Liver (tissue), 9 donors: ENCODE measurements around the gene KDM5C. TPM values are rescaled to one million over a fixed set of nuclear protein-coding genes. Genes with fewer than 3 reads are reported as not detected.

Source experiments
- DNase-seq: peaks from one replicate; pipeline ENCODE4 v3.0.0-alpha.2; 2017; ENCODE audit warnings: low spot score
- H3K27ac ChIP-seq, 2 donors: one replicate each; pipeline ENCODE4 v1.7.0; 2013; ENCODE audit warnings: inconsistent platforms in 2 of 2, low read length in 2 of 2, control low read depth in 1 of 2, low read depth in 1 of 2, mild to moderate bottlenecking in 1 of 2
- H3K27me3 ChIP-seq, 4 donors: one replicate each; pipeline versions ENCODE4 v1.6.1 to v1.7.0; 2013; ENCODE audit warnings: low read length in 3 of 4, inconsistent platforms in 1 of 4, mild to moderate bottlenecking in 1 of 4, moderate library complexity in 1 of 4; ENCODE audit not compliant: control insufficient read depth in 4 of 4, insufficient read depth in 4 of 4
- H3K36me3 ChIP-seq, 4 donors: one replicate each; pipeline versions ENCODE4 v1.6.1 to v1.7.0; 2013; ENCODE audit warnings: low read length in 3 of 4, mild to moderate bottlenecking in 3 of 4, low read depth in 1 of 4, moderate library complexity in 1 of 4; ENCODE audit not compliant: control insufficient read depth in 4 of 4, insufficient read depth in 3 of 4
- H3K4me1 ChIP-seq, 4 donors: one replicate each; pipeline versions ENCODE4 v1.6.1 to v1.7.0; 2013; ENCODE audit warnings: low read length in 3 of 4, mild to moderate bottlenecking in 3 of 4, moderate library complexity in 1 of 4; ENCODE audit not compliant: control insufficient read depth in 4 of 4, insufficient read depth in 4 of 4
- H3K4me3 ChIP-seq, 3 donors: one replicate each; pipeline versions ENCODE4 v1.6.1 to v1.7.0; 2013; ENCODE audit warnings: low read length in 3 of 3, control low read depth in 1 of 3, low read depth in 1 of 3, mild to moderate bottlenecking in 1 of 3
- H3K9ac ChIP-seq, 2 donors: one replicate each; pipeline ENCODE4 v1.7.0; 2013; ENCODE audit warnings: low read length in 2 of 2, mild to moderate bottlenecking in 2 of 2, moderate library complexity in 2 of 2, control low read depth in 1 of 2, low read depth in 1 of 2
- H3K9me3 ChIP-seq, 4 donors: one replicate each; pipeline versions ENCODE4 v1.6.1 to v1.7.0; 2013; ENCODE audit warnings: low read length in 3 of 4; ENCODE audit not compliant: control insufficient read depth in 4 of 4
- ATF3 ChIP-seq: IDR thresholded peaks from 2 replicates; pipeline ENCODE4 v1.6.1; 2016; ENCODE audit warnings: antibody characterized with exemption
- CTCF ChIP-seq: fragments of 150-350 bp; IDR thresholded peaks from 2 replicates; pipeline ENCODE4 v1.5.1; 2017; ENCODE audit warnings: improper control_type of control experiment, low read depth, low read length; ENCODE audit not compliant: missing input control
- EGR1 ChIP-seq, 2 donors: IDR thresholded peaks; 2 replicates each; pipeline ENCODE4 v1.6.1; 2016 to 2018; ENCODE audit warnings: antibody characterized with exemption in 2 of 2, low read depth in 2 of 2
- FOXA1 ChIP-seq: IDR thresholded peaks from 2 replicates; pipeline ENCODE4 v1.6.1; 2016; ENCODE audit warnings: antibody characterized with exemption
- FOXA2 ChIP-seq: IDR thresholded peaks from 2 replicates; pipeline ENCODE4 v1.6.1; 2016; ENCODE audit warnings: antibody characterized with exemption
- GABPA ChIP-seq, 2 donors: IDR thresholded peaks in 1 of 2; conservative IDR thresholded peaks in 1 of 2; 2 replicates each; pipeline ENCODE4 v1.6.1; 2016; ENCODE audit warnings: antibody characterized with exemption in 2 of 2, mild to moderate bottlenecking in 1 of 2, moderate library complexity in 1 of 2
- HNF4A ChIP-seq, 2 donors: conservative IDR thresholded peaks; 2 replicates each; pipeline ENCODE4 v1.6.1; 2016; ENCODE audit warnings: antibody characterized with exemption in 2 of 2, mild to moderate bottlenecking in 2 of 2
- HNF4G ChIP-seq: IDR thresholded peaks from 2 replicates; pipeline ENCODE4 v1.6.1; 2016; ENCODE audit warnings: antibody characterized with exemption
- JUND ChIP-seq, 2 donors: IDR thresholded peaks; 2 replicates each; pipeline ENCODE4 v1.6.1; 2016; ENCODE audit warnings: antibody characterized with exemption in 2 of 2
- MAX ChIP-seq: IDR thresholded peaks from 2 replicates; pipeline ENCODE4 v1.6.1; 2016; ENCODE audit warnings: antibody characterized with exemption
- NR2F2 ChIP-seq: IDR thresholded peaks from 2 replicates; pipeline ENCODE4 v1.6.1; 2016; ENCODE audit warnings: antibody characterized with exemption
- RAD21 ChIP-seq, 2 donors: IDR thresholded peaks; 2 replicates each; pipeline ENCODE4 v1.6.1; 2016; ENCODE audit warnings: antibody characterized with exemption in 2 of 2, mild to moderate bottlenecking in 2 of 2
- REST ChIP-seq: IDR thresholded peaks from 2 replicates; pipeline ENCODE4 v1.6.1; 2016; ENCODE audit warnings: antibody characterized with exemption, mild to moderate bottlenecking
- RXRA ChIP-seq, 2 donors: IDR thresholded peaks; 2 replicates each; pipeline ENCODE4 v1.6.1; 2017 to 2018; ENCODE audit warnings: antibody characterized with exemption in 2 of 2, mild to moderate bottlenecking in 1 of 2
- SP1 ChIP-seq: IDR thresholded peaks from 2 replicates; pipeline ENCODE4 v1.6.1; 2018; ENCODE audit warnings: antibody characterized with exemption, mild to moderate bottlenecking
- YY1 ChIP-seq: IDR thresholded peaks from 2 replicates; pipeline ENCODE4 v1.6.1; 2016; ENCODE audit warnings: antibody characterized with exemption, mild to moderate bottlenecking
- ZBTB33 ChIP-seq: IDR thresholded peaks from 2 replicates; pipeline ENCODE4 v1.6.1; 2016; ENCODE audit warnings: antibody characterized with exemption
- WGBS: extraction: QIAGEN DNeasy Blood & Tissue Kit; methylation state at CpG from one replicate; pipeline ENCODE4 v1.1.7; 2013; 5-methylcytosine and 5-hydroxymethylcytosine counted together
- polyA plus RNA-seq, 2 donors: library from polyadenylated mRNA; stranded (reverse) in 1 of 2; unstranded in 1 of 2; fragments of 200-250 nt in 1 of 2; fragments of >200 nt in 1 of 2; fragmentation: Nextera tagmentation in 1 of 2; extraction: Ambion mirVana in 1 of 2; gene quantifications; one replicate each; pipeline versions ENCODE4 v1.2.1 to v1.2.3, GENCODE V29; 2013 to 2015
- total RNA-seq, 2 donors: library from RNA; depleted of rRNA; stranded (reverse); fragments of >200 nt; gene quantifications; one replicate each; pipeline ENCODE4 v1.2.3, GENCODE V29; 2014
- donor health status: healthy.
- donor health status: healthy.
- donor health status: healthy.
- donor health status: healthy.
- donor health status: healthy.

Gene KDM5C
- total and polyA plus RNA-seq, 4 donors: 14.7 to 74.7 (median 27.0) TPM

GRCh38 chrX:53268173-53268572, 43.2 kb upstream of the KDM5C start:
- Histone ChIP-seq H3K9ac (no peak overlapping the region), H3K4me3 (no peak overlapping the region), H3K36me3 (no peaks in the 10 kb centered on the region), H3K27ac (no peak overlapping the region), H3K4me1 (no peaks in the 10 kb centered on the region), H3K27me3 (no peaks in the 10 kb centered on the region), H3K9me3 (no peaks in the 10 kb centered on the region)
- TF ChIP-seq HNF4G (no peak), RXRA (IDR thresholded peaks at IDR 0.05) (no peak), GABPA (IDR thresholded peaks at IDR 0.05 in 1 of 2, conservative IDR thresholded peaks at IDR 0.05 in 1 of 2) (no peak), EGR1 (IDR thresholded peaks at IDR 0.05; ENCODE audit: low read depth in 2 of 2) (no peak), FOXA1 (no peak), CTCF (no peak), ATF3 (no peak), HNF4A (conservative IDR thresholded peaks at IDR 0.05) (no peak), REST (no peak), SP1 (no peak), YY1 (no peak), FOXA2 (no peak), MAX (no peak)
- DNase-seq: no peak
- 81% methylated on average over 7 of the region's 7 CpGs for WGBS

- Histone ChIP-seq H3K4me1 (peaks cover 0 to 2% (median 0%) of the 10 kb centered on the region in 4 donors), H3K4me3 (no peak overlapping the region), H3K36me3 (no peaks in the 10 kb centered on the region), H3K27ac (no peak overlapping the region), H3K9me3 (no peaks in the 10 kb centered on the region), H3K27me3 (no peaks in the 10 kb centered on the region), H3K9ac (no peak overlapping the region)
- no peak for DNase-seq
- 80% methylated on average over 11 of the region's 11 CpGs for WGBS
- no peak for TF ChIP-seq FOXA1
- TF ChIP-seq REST: no peak
- TF ChIP-seq EGR1 (IDR thresholded peaks at IDR 0.05; ENCODE audit: low read depth in 2 of 2): no peak
- no peak for TF ChIP-seq ZBTB33
- TF ChIP-seq CTCF: no peak
- TF ChIP-seq NR2F2: no peak
- TF ChIP-seq RAD21 (IDR thresholded peaks at IDR 0.05): no peak
- no peak for TF ChIP-seq JUND (IDR thresholded peaks at IDR 0.05)
These were observed 41.9 kb upstream of the KDM5C start for GRCh38 chrX:53266914-53267313.
